NCI-H82 treated with DMSO at 0.1 percent for 48 hours (cell line): Measurements from ENCODE around the gene RAB6A.

Experiments used
- DNase-seq: peaks from one replicate; lab custom pipeline; 2025; ENCODE audit not compliant: unreplicated experiment; lab: John Stamatoyannopoulos, UW

Gene RAB6A

DNA sequence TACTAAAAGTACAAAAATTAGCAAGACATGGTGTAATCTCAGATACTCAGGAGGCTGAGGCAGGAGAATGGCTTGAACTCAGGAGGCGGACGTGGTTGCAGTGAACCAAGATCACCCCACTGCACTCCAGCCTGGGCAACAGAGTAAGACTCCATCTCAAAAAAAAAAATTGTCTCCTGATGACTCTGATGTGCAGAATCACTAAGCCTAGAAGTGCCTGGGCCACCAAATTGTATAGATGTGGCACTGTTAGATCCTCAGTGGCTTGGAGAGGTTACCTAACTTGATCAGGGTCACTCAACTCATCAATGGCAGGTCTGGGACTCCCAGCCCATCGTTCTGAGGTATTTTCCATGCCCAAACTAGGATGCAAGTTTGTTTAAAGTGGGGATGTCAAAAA lies 103.9 kb downstream of the RAB6A start:
- no peak for DNase-seq

DNA sequence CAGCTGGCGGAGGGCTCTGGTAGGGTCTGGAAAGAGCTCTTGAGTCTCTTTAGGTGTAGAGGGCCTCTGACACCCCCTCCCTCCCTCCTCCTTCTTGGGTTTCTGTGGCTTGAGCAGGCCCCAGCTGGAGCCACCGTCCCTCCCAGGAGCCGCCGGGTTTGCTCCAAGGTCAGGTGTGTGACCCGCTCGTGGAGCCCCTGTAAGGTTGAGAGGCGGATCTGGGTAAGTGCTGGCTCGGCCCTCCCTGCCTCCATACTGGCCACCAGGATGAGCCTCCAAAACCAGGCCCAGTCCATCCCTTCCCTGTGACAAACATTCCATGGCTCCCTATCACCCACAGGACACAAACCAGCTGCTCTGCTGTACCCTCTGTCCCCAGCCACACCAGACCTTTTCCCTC lies 105.2 kb downstream of the RAB6A start:
- no peak for DNase-seq

DNA sequence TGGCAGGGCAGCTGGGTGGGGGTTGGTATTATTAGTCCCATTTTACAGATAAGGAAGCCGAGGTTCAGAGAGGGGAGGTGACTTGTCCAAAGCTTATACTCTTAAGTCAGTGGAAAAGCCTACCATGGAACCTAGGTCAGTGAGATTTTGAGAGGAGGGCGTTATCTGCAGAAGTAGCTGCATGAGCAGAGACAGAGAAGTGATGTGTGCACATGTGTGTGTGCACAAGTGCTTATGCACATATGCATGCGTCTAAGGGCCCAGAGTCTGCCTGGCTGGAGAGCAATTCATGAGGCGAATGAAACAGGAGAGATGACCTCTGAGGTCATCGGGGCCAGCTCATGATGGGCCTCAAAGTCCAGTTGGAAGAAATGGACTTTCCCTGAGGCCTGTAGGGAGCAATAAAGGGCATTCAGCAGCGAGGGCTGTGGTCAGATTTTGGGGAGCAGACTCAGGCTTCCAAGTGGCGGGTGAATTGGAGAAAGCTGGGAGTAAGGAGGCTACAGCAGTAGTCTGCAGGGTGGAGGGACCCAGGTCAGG lies 106.3 kb downstream of the RAB6A start:
- DNase-seq, result no peak

DNA sequence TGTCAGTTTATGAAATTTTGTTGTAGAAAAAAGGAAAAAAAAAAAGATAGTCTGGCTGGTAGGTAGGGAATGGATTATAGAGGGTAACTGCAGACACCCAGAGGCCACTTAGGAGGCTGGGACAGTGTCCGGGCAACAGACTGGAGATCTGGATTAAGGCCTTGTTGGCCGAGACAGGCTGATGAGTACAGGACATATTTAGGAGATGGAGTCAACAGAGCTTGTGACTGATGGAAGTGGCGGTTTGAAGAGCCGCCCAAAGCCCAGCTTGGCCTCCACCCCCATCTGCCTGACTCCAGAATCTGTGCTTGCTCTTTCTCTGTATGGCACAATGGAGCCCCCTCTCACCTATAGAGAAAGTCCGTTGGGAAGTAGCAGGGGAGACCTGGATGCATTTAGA lies 106.9 kb downstream of the RAB6A start:
- DNase-seq, result no peak

DNA sequence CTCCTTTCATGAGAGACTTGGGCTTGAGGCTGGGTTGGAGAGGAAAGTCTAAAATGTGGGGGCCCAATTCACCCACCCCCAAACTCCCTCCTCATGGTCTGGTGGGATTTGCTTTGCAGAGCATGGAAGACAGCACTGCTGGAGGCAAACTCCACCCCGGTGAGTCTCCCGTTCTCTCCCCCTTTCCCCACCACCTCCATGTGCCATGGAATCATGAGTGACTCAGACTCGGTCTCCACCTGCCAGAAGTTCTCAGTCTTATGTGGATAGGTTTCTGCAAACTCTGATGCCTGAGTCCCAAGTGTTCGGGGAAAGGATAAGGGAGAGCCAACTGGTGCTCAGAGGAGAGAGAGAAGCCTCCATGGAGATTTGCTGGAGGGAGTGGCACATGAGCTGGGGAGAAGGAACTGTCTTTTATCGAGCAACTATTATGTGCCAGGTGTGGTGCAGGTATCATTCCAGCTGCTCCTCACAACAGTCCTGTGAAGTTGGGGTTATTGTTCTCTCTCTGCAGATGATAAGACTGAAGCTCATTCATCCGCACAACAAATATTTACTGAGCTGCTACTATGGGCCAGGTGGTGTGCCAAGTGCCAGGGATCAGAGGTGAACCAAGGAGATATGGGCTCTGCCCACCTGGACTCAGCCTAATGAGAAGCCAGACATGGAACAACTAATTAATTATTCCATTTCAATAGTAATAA lies 107.9 kb downstream of the RAB6A start:
- DNase-seq, result no peak

DNA sequence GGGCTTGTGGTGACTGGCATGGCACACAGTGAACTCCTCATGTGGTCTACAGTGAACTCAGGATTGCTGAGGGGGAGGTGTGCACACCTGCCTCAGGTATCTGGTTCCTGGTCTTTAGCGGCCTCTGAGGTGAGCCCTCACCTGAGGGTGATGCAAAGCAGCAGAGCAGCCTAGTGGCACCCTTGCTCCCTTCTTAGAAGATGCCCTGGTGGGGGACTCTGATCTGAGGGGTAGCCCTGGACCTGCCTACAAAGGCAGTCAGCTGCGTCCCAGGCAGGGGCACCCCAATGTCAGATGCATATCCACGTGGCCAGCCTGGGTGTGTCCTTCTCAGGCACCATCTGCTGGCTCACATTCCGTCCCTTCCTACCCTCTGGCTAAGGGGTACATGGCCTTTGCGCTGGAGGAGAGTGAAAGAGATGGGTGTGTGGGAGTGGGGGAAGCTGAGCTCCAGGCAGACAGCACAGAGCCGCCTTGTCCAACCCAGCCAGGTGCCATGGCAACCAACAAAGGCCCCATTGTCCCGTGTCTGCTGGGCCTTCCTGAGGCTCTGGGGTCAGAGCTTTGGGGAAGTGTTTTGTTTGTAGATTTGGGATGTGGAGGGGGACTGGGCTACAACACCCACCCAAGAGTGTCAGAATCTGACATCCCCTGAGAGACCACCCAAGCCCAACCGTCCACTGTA lies 108.7 kb downstream of the RAB6A start:
- no peak for DNase-seq

DNA sequence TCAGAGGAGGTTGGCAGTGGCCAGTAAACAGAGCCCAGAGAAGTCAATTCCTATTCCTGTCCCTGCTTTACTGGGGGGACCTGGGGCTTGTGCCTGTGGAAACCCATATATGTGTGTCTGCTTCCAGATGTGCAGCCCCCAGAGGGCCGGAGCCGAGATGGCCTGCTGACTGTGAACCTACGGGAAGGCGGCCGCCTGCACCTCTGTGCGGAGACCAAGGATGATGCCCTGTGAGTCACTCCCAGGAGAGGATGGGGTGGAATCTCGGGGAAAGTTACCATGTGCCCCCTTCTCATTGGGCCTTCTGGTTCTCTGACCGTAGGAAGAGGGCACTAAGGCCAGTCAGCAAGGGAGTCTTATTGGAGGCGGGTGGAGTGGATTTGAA lies 109.2 kb downstream of the RAB6A start:
- no peak for DNase-seq

DNA sequence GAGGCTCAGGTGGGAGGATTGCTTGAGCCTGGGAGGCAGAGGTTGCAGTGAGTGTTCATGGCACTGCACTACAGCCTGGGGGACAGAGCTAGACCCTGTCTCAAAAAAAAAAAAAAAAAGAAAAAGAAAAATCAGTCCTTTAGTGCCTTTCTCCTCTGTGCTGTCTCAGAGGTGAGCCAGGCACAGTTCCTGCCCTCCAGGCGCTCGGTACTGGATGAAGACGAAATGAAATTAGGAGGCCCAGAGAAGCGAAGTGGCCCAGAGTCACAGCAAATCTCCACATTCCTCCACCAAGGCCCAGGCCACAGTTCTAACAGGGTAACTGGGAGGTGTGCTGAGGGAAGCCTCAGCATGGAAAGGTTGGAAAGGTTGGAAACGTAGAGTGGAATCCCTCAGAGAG lies 109.6 kb downstream of the RAB6A start:
- no peak for DNase-seq

DNA sequence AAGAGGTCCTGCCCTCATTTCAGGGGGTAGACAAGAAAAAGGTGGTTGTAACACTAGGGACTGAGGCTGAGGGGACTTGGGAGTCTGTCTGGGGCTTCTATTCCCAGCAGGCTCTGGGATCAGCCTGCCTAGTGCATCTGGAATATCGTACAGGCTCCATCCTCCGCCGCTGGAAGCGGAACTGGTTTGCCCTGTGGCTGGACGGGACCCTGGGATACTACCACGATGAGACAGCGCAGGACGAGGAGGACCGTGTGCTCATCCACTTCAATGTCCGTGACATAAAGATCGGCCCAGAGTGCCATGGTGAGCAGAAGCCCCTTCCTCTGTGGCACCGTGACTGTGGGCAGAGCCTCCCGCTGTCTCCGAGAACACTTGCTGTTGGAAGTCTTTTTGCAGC lies 110.5 kb downstream of the RAB6A start:
- DNase-seq, result no peak

DNA sequence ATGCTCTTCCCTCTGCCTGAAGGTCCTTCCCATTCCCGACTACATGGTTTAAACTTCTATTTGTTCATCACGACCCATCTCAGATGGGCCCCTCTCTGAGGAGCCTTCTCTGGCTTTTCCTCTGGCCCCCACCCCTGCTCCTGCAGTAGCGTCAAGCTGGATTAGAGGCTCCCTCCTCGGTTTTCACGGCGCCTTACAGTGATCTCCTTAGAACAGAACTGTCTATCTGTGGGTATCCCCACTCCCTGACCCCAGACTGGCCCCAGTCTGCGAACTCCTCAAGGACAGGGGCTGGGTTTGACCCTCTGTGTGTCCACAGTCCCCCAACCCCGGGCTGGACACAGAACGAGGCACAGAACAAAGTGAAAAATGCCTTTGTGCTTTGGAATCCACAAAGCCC lies 111.7 kb downstream of the RAB6A start:
- no peak for DNase-seq

DNA sequence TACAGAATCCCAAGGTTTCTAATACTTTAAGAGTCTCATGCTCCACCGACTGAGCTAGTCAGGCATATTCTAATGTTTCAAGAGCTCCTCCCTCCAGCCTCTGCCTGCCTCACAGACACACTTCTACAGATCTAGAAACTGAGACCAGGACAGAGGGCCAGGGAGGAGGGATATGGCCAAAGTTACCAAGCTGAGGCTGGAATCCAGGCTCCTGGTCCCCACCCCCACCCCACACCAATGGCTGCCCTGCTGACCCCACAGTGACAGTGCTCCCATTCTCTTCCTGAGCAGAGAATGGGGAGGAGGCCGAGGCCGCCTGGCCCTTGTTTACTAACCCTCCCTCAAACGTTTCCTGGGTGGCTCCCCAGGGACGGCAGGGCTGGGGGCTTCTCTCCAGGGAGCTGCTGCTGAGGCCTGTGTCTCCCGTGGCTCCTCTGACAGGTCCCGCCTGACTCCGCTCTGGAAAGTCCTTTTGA lies 112.3 kb downstream of the RAB6A start:
- no peak for DNase-seq

DNA sequence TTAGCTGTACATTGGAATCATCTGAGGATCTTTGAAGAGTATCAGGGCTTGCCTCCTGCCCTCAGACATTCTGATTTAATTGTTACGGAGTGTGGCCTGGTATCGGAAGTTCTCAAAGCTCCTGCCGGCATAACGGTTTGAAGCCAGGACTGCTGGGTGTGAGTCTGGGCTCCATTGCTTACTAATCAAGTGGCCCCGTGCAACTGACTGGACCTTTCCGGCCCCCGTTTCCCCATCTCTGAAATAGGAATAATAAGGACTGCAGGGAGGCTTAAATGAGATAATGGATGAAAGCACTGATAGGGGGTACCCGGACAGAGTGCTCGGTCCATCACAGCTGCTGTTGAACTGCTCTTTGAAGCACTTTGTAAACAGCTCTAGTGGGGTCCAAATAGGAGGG lies 112.8 kb downstream of the RAB6A start:
- no peak for DNase-seq

DNA sequence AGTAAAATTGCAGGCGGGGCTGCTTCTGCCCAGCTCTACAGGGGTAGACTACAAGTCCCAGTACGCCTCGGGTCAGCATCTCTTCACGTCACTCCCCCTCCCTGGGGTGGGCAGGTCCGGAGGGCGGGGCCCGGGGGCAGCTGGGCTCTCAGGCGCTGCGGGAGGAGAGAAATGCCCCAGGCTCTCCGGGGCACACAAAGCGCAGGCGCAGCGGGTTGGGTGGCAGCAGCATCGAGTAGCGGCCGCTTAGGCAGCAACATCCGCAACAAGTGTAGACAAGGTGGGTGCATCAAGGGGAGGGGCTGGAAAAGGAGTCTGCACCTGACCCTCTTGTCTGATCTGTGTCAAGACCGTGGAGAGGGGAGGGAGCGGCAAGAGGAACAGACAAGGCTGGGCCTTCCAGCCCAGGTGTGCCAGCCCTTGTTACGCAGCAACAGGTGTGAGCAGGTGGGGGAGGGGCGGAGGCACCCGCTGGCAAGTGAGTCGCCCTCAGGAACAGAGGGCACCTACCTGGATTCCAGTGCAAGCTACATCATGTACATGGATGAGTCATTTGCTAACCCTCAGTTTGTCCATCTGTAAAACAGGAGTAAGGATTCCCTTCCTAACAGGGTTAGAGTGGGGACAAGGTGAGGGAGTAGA lies 113.3 kb downstream of the RAB6A start:
- peak; percentile 80 for DNase-seq

DNA sequence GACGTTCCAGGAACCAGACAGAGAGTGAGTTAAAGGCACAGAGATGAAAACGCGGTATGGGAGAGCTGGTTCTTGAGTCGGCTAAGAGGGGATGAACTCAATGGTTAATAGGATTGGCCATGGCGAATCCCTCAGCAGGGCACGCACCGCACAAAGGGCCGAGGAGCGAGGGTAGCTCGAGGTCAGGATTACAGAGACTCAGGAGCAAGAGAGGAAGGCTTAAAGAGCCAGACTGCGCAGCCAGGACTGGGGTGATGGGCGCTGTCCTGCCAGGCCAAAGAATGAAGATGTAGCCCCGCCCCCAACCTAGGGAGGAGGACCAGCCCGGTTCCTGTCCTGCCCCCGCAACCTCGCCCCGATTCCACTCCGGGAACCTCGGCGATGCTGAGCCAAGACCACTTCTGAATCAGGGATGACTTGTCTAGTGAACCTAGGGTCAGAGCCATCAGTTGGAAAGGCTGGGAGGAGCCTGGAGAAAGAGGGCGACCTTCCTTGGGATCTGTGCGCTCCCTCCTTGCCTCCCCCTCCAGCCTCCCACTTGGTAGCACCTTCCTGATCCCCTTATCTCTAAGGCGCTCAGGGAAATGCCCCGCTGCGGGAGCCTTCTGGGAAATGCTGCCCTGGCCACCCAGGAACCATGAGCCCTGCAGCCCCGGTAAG lies 114.8 kb downstream of the RAB6A start, which contains the start of gene PLEKHB1:
TSS of gene PLEKHB1 (plus strand) at position 610 of the 660 bp plus-strand sequence. CDS start at position 638, 28 bp downstream.
- DNase-seq, result peak; percentile 96

DNA sequence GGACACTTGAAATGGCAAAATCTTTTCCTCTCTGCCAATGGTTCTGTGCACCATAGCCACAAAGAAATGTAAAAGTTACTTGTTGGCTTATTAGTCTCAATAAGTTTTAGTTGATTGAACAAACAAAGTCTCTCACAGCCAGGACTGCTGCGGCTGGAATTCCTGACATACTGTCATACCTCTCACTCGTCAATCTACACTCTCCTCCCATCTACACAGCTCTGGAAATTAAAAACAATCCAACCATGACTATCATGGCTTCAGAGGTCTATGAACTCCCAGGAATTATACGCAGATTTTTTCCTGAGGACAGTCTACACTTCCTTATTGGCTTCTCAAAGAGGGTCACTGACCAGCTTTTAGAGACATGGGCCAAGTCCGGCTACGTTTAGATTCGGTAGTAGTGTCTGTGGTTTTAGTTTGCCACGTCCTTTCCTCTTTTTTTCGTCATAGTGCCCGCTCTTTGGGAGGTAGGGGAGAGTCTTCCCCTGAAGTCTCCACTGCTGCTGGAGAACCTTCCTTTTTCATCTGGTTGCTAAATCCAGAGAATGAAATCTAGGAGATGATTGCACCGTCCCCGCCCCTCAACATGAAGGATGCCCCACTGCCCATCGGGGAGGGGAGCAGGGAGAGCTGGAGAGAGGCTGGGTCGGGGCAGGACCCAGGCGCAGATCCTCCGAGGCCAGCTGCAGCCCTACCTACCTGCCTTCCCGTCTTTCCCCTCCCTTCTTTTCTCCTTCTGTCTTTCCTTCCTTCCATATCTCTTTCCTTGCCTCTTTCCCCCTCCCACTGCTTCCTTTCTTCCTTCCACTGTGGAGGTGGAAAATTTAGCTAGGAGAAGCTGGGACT lies 115.5 kb downstream of the RAB6A start:
- peak; percentile 67 for DNase-seq

DNA sequence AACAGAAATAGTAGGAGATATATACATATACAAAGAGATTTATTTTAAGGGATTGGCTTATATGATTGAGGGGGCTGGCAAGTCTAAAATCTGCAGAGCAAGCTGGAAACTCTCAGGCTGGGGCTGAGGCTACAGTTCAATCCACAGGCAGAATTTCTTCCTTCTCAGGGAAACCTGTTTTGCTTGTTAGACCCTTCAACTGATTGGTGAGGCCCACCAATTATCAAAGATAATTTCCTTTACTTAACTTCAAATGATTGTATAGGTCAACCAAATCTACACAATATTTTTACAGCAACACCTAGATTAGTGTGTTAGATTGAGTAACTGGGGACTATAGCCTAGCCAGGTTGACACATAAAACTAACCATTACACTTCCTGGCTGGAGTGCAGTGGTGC lies 119.2 kb downstream of the RAB6A start:
- DNase-seq, result no peak

DNA sequence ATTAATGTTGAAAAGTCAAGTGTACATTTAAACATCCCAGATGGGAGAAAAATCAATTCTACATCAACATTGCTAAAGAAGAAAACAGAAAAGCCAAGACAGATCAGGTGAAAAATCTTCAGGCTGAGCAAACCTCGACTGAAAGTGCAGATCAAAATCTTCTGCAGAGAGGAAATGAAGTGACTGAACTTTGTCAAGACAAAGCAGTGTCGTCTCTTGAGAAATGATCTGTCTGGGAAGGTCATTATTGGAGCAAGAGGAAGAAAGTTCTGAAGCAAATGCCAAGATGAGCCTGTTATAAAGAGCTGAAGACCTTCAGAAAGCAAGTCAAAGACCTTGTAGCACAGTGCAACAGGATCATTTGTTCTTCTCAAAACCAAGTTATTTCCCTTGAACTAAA lies 120.3 kb downstream of the RAB6A start:
- no peak for DNase-seq

DNA sequence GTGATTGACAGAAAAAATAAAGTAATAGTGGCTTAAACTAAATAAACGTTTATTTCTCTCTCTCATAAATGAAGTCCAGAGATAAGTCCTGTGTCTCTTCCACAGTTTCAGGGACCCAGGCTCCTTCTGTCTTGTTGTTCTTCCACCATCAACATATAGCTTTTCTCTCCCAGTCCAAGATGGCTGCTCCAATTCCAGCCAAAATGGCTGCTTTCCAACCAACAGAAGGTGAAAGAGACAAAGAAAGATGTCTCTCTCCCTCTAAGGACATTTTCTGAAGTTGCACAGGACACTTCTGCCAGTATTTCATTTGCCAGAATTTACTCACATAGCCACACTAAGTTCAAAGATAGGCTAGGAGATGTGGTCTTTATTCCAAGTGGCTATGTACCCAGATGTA lies 123.9 kb downstream of the RAB6A start:
- no peak for DNase-seq

DNA sequence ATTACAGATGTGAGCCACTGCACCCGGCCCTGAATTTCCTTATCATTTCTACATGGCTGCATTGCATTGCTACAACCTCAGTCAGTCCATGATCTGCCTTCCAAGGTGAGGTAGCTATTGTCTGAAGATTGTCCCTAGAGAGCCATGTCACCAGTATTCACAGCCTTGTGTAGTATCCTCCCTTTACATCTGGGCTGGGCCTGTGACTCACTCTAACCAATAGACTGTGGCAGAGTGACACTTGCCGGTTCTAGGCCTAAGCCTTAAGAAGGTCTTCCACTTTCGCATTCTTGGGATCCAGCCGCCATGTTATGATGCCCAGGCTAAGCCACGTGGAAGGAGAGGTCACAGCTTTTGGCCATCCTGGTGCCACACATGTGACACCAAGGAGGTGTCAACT lies 124.6 kb downstream of the RAB6A start:
- DNase-seq, result no peak

DNA sequence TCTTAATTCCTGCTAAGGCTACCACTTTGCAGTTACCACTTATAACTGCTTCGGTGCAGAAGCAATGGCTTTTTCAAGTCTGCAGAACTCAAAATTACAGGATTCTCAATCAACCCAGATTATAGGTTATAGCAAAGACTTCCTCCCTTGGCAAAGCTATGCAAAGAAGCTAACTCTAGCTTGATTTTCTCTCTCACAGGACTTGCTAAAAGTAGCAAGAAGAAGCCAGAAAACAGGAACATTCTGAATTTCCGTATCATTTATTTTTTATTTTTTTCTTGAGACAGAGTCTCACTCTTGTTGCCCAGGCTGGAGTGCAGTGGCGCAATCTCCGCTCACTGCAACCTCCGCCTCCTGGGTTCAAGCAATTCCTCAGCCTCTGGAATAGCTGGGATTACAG lies 125.2 kb downstream of the RAB6A start:
- no peak for DNase-seq
